Chondrocyte (in vitro differentiated cells): ENCODE results near the gene CACNB2. TPM values are rescaled to one million over a fixed set of nuclear protein-coding genes. Genes with fewer than 3 reads are reported as not detected.

Source experiments
- DNase-seq: peaks from one replicate; pipeline ENCODE4 v3.0.0; 2021; ENCODE audit warnings: mixed read lengths, low spot score
- H3K27ac Mint-ChIP-seq: one replicate; pipeline ENCODE4 v1.8.0; 2021; ENCODE audit warnings: mild to moderate bottlenecking, moderate library complexity, mixed read lengths; ENCODE audit not compliant: unreplicated experiment
- H3K27me3 Mint-ChIP-seq: 2 replicates; pipeline ENCODE4 v1.8.0; 2021; ENCODE audit warnings: low read depth, mixed read lengths
- H3K36me3 Mint-ChIP-seq: 2 replicates; pipeline ENCODE4 v1.8.0; 2021; ENCODE audit warnings: low read depth, mixed read lengths
- H3K4me1 Mint-ChIP-seq: 2 replicates; pipeline ENCODE4 v1.8.0; 2021; ENCODE audit warnings: low read depth, mild to moderate bottlenecking, mixed read lengths
- H3K4me3 Mint-ChIP-seq: one replicate; pipeline ENCODE4 v1.8.0; 2021; ENCODE audit warnings: mild to moderate bottlenecking, moderate library complexity, mixed read lengths; ENCODE audit not compliant: unreplicated experiment
- H3K9me3 Mint-ChIP-seq: 2 replicates; pipeline ENCODE4 v1.8.0; 2021; ENCODE audit warnings: low read depth, mixed read lengths
- CTCF ChIP-seq: fragments of 200-600 bp; sonication (generic); IDR thresholded peaks from 2 replicates; pipeline ENCODE4 v1.5.0; 2021; ENCODE audit warnings: antibody characterized with exemption, mild to moderate bottlenecking, moderate library complexity
- total RNA-seq: library from RNA; stranded (reverse); gene quantifications from 3 replicates; pipeline ENCODE4 v1.2.1, GENCODE V29; 2021

The CACNB2 gene
- total RNA-seq, 1 donor from 2014 or later: 0.25 TPM

GRCh38 chr10:18551473-18551872, 411.2 kb downstream of the CACNB2 start:
- TF ChIP-seq CTCF: no peak
- Mint-ChIP-seq H3K27ac (no peak overlapping the region), H3K36me3 (peaks cover 3% of the 10 kb centered on the region), H3K27me3 (no peaks in the 10 kb centered on the region), H3K4me3 (no peak overlapping the region), H3K4me1 (no peaks in the 10 kb centered on the region), H3K9me3 (no peaks in the 10 kb centered on the region)
- no peak for DNase-seq

- no peaks in the 10 kb centered on the region for H3K4me1 Mint-ChIP-seq
- TF ChIP-seq CTCF: no peak
- no peak overlapping the region for H3K27ac Mint-ChIP-seq
- H3K9me3 Mint-ChIP-seq: no peaks in the 10 kb centered on the region
- peaks cover 3% of the 10 kb centered on the region for H3K36me3 Mint-ChIP-seq
- no peaks in the 10 kb centered on the region for H3K27me3 Mint-ChIP-seq
- DNase-seq: no peak
- no peak overlapping the region for H3K4me3 Mint-ChIP-seq
Measured at GRCh38 chr10:18554479-18554878, 414.3 kb downstream of the CACNB2 start.

- Mint-ChIP-seq H3K9me3 (no peaks in the 10 kb centered on the region), H3K27ac (no peak overlapping the region), H3K27me3 (no peaks in the 10 kb centered on the region), H3K36me3 (no peaks in the 10 kb centered on the region), H3K4me3 (no peak overlapping the region), H3K4me1 (no peaks in the 10 kb centered on the region)
- no peak for TF ChIP-seq CTCF
- DNase-seq: no peak
Measured at GRCh38 chr10:18556522-18557147, 416.4 kb downstream of the CACNB2 start.

- no peaks in the 10 kb centered on the region for H3K9me3 Mint-ChIP-seq
- H3K36me3 Mint-ChIP-seq: no peaks in the 10 kb centered on the region
Measured at GRCh38 chr10:18557960-18558359, 417.7 kb downstream of the CACNB2 start.

GRCh38 chr10:18561861-18562551, 421.8 kb downstream of the CACNB2 start:
- DNase-seq: no peak
- H3K27ac Mint-ChIP-seq: no peak overlapping the region
- H3K4me1 Mint-ChIP-seq: no peaks in the 10 kb centered on the region
- no peak overlapping the region for H3K4me3 Mint-ChIP-seq
- no peaks in the 10 kb centered on the region for H3K36me3 Mint-ChIP-seq
- H3K27me3 Mint-ChIP-seq: no peaks in the 10 kb centered on the region
- H3K9me3 Mint-ChIP-seq: no peaks in the 10 kb centered on the region
- no peak for TF ChIP-seq CTCF

More at GRCh38 chr10:18557960-18558359, 417.7 kb downstream of the CACNB2 start:
- DNase-seq: no peak
- Mint-ChIP-seq H3K27me3 (no peaks in the 10 kb centered on the region), H3K4me1 (no peaks in the 10 kb centered on the region), H3K4me3 (no peak overlapping the region), H3K27ac (no peak overlapping the region)
- TF ChIP-seq CTCF: no peak
